ENCODE data around the gene PAPLN. TPM values are rescaled to one million over a fixed set of nuclear protein-coding genes. Genes with fewer than 3 reads are reported as not detected.

The PAPLN gene
- total RNA-seq, 5 donors from 2014 or later (not counting 1 experiment from before 2014, with no cell fraction given): 0.14 to 1.0 (median 0.29) TPM; not detected in 1

GRCh38 chr14:73313151-73313550 is 75.8 kb downstream of the PAPLN start:
- ChIA-PET POLR2A (no interaction called here), CTCF (no interaction called here)
- Mint-ChIP-seq H3K36me3 (peaks cover 18% of the 10 kb centered on the region), H3K4me1 (peaks cover 1 to 14% (median 11%) of the 10 kb centered on the region in 3 donors), H3K27ac (no peak overlapping the region), H3K4me3 (no peak overlapping the region), H3K27me3 (no peaks in the 10 kb centered on the region), H3K9me3 (no peaks in the 10 kb centered on the region)
- Histone ChIP-seq H3K9me3 (no peaks in the 10 kb centered on the region), H3K27me3 (replicated peaks in 1 of 2; ENCODE audit: control insufficient read depth in 2 of 2, extremely low read depth in 1 of 2, insufficient read depth in 2 of 2, low read length in 1 of 2) (no peaks in the 10 kb centered on the region), H3K4me1 (ENCODE audit: control insufficient read depth in 1 of 2, extremely low read depth in 1 of 2, insufficient read depth in 2 of 2, low read length in 2 of 2) (no peaks in the 10 kb centered on the region), H3K27ac (ENCODE audit: low read length) (no peak overlapping the region), H3K36me3 (ENCODE audit: control insufficient read depth in 2 of 2, extremely low read depth in 1 of 2, insufficient read depth in 1 of 2, low read length in 1 of 2) (peaks cover 3% of the 10 kb centered on the region in 2 donors), H3K4me3 (ENCODE audit: control insufficient read depth in 1 of 2, extremely low read depth in 1 of 2, low read length in 1 of 2) (no peak overlapping the region)
- no peak for ATAC-seq (replicated peaks in 1 of 4)
- WGBS (ENCODE audit: insufficient coverage): 100% methylated on average over 1 of the region's 4 CpGs
- DNase-seq: no peak

GRCh38 chr14:73323896-73324399 is 86.6 kb downstream of the PAPLN start:
- ATAC-seq (replicated peaks in 1 of 4) (no peak), DNase-seq (no peak)
- Histone ChIP-seq H3K4me1 (ENCODE audit: control insufficient read depth in 1 of 2, extremely low read depth in 1 of 2, insufficient read depth in 2 of 2, low read length in 2 of 2) (peaks cover 12 to 14% of the 10 kb centered on the region in 2 experiments), H3K36me3 (ENCODE audit: control insufficient read depth in 2 of 2, extremely low read depth in 1 of 2, insufficient read depth in 1 of 2, low read length in 1 of 2) (no peaks in the 10 kb centered on the region), H3K27me3 (replicated peaks in 1 of 2; ENCODE audit: control insufficient read depth in 2 of 2, extremely low read depth in 1 of 2, insufficient read depth in 2 of 2, low read length in 1 of 2) (no peaks in the 10 kb centered on the region), H3K27ac (ENCODE audit: low read length) (no peak overlapping the region), H3K9me3 (no peaks in the 10 kb centered on the region), H3K4me3 (ENCODE audit: control insufficient read depth in 1 of 2, extremely low read depth in 1 of 2, low read length in 1 of 2) (no peak overlapping the region)
- H3K4me1 Mint-ChIP-seq: peaks cover 38 to 56% (median 41%) of the 10 kb centered on the region in 3 donors
- peak overlapping the region in 1 of 3 donors; percentile 72 for H3K4me3 Mint-ChIP-seq
- H3K9me3 Mint-ChIP-seq: no peaks in the 10 kb centered on the region
- POLR2A ChIA-PET: no interaction called here
- peak overlapping the region; percentile 47 to 60 for H3K27ac Mint-ChIP-seq
- H3K36me3 Mint-ChIP-seq: peaks cover 10% of the 10 kb centered on the region
- WGBS (ENCODE audit: insufficient coverage): no CpG with 5 or more reads among the region's 3 CpGs
- CTCF ChIA-PET: no interaction called here
- H3K27me3 Mint-ChIP-seq: no peaks in the 10 kb centered on the region

Other genes with a start within 250 kb of the PAPLN start
- gene ZFYVE1, start 210.4 kb upstream of the PAPLN start, total RNA-seq: 10 to 100 TPM; 15.5 to 20.9 (median 19.4) TPM
- 100 to 1,000 TPM; 103 to 163 (median 122) TPM for gene RBM25, start 179.0 kb upstream of the PAPLN start, total RNA-seq
- 10 to 100 TPM; 31.7 to 49.2 (median 37.9) TPM for gene PSEN1, start 101.0 kb upstream of the PAPLN start, total RNA-seq
- gene NUMB, start 221.0 kb downstream of the PAPLN start, total RNA-seq: 10 to 100 TPM; 45.1 to 52.6 (median 49.1) TPM

All from T-cell (primary cell).